Activated CD8-positive, alpha-beta memory T cell treated with anti-CD3 and anti-CD28 coated beads, Interleukin-2, amount 50 U/mL, for 48 hours (primary cell): ENCODE results near the gene MXD4.
"Not testable (repeated sequence)": the region's sequence is repeated elsewhere in the genome, so short reads cannot be mapped to it uniquely, and the experiment has no call there.

ENCODE experiments used
- DNase-seq: peaks from one replicate; pipeline ENCODE4 v3.0.0-alpha.2; 2020

MXD4 gene

DNA sequence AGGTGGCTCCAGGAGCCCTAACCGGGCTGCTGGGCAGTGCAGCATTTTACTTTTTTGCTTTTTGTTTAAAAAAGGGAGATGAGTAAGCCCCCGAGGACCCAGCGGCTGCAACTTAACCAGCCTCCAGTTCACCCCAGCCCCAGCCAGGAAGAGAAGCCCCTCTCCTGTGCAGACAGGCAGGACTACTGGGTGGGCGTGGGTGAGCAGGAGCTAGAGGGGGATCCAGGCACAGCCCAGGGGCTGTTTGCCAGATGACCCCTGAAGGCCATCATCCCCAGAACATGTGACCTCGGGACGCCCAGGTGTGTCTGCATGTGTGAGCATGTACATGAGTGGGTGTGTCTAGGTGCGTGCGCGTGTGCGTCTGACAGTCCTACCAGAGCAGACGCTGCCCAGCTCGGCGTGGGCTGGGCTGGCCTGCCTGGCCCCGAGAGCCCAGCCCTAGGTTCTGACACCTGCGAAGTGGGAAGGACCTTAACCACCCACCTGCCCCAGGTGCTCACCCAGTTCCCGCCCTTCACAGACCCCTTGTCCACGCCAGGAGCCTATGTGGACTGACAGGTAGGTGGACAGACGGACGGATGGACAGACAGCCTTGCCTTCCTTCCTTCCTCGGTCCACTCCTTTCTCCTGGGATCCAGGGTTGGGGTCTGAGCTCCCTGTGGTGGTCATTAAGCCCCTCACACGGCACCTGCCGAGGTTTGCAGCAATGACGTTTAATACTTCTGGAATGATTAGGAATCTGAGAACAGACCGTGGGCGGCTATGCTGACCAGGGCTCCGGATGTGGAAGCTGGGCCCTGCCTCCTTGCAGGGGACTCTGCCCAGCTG is 12.2 kb downstream of the MXD4 start:
- DNase-seq: peak; percentile 45

DNA sequence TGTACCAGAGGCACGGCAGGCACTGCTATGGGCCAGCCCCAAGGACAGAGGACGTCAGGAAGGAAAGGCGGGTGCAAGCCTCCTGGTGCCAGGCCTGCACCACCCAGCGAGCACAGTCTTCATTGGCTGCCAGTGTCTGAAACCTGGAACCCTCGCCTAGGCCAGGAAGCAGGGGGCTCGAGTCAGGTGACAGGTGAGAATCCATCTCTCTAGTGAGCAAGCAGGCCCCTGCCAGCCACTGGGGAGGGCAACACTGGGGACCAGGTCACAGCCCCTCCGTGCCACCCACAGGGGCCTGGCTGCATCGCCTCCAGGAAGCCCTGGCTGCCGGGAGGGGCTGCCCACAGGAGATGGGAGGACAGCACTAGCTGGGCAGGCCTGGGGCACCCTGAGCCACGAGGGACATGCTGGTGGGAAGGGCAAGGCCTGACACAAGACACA is 13.1 kb downstream of the MXD4 start:
- peak; percentile 41 for DNase-seq

DNA sequence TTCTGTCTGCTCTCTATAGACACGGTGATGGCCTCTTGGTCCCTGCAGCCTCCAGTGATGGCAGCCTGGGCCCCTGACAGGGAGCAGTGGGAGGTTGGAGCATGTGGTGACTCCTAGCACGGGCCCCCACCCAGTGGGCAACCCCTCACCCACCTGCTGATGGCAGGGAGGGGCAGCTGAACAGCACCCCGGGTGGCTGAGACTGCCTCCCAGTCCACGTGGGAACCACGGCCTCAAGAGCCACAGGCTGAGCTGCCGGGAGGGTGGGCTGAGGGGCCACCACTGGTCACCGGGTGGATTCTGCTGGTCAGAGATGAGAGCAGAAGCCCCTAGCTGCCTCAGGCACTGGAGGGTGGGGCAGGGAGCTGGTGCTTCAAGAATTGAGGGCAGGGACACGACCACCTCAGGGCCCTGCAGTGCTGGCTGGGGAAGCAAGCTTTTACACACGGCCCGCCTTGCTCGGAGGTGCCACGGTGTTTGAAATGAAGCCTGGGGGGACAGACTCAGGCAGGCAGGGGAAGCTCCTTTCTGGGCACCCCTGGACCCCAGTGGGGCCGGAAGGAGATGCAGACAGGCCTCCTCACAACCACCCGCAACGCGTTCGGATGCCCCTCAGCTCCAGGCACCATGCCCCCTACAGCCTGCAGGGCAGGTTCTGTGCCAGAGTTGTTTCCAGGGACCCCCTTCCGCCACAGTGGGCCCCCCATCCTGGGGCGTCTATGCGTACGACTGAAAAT is 13.7 kb downstream of the MXD4 start:
- DNase-seq: peak; percentile 45

DNA sequence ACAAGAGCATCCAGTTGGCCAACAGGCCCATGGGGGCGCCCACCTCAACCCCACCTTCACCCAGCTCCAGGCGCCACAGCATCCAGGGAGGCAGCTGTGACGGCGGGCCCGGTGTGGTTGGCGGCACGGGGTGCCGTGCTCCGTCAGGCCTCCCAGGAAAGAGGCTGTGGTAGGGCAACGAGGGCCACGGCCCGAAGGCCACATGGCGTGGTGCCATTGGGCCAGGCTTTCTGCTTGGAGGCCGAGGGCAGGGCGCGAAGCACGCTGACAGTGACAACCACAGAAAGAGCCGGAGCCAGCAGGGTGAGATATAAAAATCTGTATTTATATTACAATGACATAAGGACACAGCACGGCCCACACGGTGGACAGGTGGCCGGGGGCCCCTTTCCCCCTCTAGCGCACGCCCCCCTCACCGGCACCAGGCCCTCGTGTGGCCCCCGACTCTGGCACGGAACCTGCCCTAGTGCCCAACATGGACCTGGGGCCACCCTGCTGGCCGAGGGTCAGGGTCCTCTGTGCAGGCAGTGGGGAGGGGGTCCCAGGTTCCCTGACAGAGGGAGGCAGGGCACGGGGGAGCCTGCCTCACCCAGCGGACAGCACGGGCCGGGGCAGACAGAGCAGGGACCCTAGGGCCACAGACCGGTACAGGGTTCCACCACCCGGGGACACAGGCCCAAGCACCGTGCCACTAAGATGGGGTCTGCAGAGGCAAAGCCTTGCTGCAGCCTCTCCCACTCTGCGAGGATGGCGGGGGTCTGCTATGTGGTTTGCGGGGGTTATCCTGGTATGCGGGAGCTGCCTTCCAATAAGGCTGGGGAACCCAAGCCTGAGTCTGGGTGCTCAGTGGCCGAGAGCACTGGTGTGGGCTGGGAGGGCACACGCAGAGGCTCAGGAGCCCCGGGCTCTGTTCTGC is 14.5 kb downstream of the MXD4 start:
- peak; percentile 44 for DNase-seq

DNA sequence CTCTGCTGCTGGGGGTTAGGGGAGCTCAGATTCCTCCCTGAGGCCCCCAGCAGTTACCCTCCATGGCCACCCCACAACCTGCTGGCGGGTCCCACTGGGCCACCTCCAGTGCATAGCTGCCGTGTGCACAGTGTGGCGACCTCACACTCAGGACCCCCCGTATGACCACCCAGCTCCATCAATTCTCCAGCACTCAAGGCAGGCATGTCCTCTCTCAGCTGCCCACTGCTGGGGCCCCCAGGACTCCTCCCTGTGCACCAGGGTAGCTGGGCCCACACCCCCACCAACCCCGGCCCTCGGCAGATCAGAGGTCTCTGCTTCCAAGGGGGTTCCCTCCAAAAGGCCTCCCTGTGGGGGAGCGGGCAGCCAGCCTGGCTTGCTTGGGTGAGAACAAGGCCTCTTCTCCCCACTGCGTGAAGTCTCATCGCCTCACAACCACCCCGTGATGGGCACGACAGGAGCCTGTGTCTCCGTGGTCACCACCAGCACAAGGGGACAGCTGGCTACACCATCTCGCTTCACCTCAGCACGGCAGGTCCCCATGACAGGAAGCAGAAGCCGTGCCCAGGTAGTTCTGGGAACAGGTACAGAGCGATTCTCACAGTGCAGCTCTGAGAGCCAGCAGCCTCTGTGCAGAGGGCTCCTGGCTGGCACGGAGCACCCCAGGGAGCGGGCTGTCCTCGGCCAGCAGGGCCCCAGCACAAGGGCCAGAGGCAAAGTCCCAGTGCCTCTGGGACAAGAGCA is 15.4 kb downstream of the MXD4 start:
- peak; percentile 47 for DNase-seq

DNA sequence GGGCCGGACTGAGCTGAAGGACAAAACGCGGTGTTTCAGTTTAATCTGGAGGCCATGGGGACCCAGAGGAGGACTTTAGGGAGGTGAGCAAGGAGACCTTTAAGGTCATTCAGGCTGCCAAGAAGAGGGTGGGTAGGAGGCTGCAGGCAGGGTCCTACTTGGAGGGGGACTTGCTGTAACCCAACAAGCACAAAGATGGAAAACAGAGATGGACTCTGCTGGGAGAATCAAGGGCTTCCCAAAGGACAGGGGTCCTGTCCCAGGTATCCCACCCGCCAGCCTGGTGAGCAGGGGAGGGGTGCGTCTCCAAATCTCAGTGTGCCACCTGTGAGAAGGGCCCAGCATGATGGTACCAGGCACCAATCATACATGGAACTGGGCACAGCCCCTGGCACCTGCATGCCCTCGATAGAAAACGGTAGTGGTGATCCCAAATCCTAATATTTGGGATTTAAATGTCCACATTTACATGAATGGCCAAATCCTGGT is 16.1 kb downstream of the MXD4 start:
- peak; percentile 36 for DNase-seq

DNA sequence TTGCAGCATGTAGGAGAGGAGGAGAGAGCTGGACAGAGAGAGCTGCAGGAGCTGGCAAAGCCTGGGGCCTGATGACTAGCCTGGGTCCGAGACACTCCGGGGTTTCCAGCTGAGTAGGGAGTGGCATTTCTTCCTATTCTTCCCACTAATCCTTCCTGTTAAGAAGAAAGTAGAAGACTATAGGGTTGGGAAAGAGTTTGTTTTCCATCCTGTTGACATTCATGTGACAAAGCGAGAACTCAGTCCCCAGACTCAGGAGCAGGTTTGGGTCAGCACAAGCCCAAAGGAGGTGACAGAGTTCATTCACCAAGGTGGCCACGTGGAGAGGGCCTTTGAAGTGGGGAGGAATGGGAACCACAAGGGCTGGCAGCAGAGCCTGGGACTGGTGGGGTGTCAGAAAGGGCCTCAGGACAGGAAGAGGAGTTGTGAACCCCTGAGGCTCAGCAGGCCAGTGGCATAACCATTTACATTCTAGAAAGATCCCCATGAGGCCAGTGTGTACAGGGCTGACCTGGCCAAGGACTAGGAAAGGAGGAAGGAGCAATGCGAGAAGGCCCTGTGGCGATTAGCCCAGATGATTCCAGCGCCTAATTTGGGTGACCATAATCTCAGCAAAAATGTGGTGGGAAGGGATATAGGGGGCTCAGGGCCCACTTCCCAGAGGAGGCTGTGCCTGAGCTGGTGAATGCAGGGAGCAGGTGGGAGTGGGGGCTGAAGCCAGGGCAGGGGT is 16.7 kb downstream of the MXD4 start:
- DNase-seq: no peak

DNA sequence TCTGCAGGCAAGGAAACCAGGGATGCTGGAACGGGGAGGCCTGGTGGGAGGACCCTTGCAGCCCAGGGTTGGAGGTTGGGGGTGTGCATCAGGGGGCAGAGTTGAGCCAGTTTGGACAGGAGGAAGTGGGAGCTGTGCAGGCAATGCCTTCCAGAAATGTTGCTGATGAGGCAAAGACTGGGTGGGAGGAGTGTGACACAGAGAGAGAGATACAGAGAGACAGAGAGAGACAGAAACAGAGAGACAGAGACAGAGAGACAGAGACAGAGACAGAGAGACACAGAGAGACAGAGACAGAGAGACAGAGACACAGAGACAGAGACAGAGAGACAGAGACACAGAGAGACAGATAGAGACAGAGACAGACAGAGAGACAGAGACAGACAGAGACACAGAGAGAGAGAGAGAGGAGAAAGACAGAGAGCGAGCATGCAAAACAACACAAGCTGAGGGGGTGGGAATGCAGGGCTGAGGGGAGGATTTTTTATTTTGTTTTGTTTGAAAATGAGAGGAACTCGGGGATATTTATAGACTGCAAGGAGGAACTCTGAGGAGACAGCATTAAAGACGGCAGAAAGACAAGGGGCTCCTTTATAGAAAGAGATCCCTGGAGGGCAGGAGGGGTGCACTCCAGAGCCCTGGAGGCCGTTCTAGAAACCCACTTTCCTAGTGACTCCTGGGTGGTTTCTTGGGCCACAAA is 18.1 kb downstream of the MXD4 start:
- DNase-seq: peak; percentile 53

DNA sequence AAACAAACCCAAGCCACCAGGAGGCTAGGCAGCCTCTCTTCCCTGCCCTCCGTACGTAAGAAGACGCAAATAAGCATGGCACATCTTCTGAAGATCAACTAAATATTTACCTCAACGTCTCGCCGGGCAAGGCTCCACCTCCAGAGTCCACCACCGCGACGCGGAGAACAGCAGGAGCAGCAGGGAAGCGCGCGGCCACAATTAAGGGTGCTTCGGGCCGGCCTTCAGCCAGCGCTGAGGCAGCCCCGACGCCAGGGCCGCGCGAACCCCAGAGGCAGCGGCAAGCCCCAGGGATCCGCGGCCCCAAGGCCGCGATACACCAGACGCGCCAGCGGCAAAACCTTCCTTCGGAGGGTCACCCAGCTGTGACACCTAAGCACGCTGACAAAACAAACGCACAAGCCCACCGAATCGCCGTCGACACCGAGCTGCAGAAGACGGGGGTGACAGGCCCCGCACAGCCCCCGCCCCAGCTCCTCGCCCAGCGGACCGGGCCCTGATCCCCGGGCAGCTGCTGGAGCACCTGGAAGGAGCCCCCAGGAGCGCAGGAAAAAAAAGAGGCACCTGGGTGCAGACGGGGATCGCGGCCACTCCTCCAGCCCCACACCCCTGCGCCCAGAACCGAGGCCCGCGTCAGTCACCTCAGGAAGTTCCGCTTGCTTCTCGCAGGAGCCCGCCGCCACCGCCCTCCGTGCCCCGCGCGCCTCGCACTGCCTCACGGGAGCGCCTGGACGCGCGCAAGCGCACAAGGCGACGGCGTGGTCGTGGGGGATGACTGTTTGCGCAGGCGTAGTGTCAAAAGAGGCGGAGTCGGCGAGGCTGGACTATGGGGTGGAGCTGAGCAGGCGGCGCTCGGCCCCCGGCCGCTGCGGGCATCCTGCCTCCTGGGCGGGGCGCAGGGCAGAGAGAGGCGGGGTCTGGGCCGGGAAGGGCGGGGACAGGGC is 20.2 kb downstream of the MXD4 start, which contains the start of the genes HAUS3 and POLN:
Gene HAUS3 (minus strand): TSS at position 712 of the 944 bp plus-strand sequence. CDS start 1,175 bp downstream, outside the sequence.
Gene POLN (minus strand): TSS at position 712 of the 944 bp plus-strand sequence. CDS start 12,890 bp downstream, outside the sequence.
- DNase-seq: peak; percentile 99

DNA sequence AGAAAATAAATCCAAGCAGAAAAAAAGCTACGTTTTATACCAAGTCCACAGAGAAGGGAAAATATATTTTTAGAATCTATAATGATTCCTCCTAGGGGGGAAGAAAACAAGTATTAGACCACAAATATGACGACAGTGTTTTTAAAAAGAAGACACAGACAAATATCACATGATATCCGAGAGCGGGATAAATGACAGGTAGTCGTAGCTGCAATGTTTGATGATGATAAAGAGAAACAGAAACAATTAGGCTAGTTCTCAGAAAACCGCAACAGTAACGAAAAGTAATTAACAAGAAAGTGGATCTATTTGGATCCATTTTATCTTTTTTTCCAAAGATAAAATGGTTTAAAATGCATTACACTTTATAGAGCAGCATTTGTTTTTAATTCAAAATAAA is 20.9 kb downstream of the MXD4 start:
- DNase-seq: no peak

DNA sequence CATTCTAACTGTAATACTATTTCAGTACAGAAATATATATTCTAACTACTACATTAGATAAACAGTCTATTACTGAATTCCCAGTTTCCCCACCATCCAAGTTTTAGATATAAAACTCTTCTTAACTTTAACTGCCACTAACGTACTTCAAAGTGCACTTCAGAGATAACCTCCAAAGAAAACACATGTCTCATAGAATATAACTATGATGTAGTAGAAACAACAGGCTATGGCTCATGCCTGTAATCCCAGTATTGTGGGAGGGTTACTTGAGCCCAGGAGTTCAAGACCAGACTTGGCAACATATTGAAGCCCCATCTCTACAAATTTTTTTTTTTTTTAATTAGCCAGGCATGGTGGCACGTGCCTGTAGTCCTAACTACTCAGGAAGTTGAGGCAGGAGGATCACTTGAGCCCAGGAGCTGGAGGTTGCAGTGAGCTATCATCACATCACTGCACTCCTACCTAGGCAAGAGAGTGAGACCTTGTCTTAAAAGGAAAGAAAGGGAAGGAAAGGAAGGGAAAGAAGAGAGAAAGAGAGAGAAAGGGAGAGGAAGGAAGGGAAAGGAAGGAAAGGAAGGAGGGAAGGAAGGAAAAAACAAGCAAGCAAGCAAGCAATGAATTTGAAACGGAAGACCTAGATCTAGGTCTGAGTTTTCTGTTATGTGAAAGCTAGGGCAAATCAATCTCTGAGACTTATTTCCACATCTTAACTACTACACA is 24.8 kb downstream of the MXD4 start:
- no peak for DNase-seq

DNA sequence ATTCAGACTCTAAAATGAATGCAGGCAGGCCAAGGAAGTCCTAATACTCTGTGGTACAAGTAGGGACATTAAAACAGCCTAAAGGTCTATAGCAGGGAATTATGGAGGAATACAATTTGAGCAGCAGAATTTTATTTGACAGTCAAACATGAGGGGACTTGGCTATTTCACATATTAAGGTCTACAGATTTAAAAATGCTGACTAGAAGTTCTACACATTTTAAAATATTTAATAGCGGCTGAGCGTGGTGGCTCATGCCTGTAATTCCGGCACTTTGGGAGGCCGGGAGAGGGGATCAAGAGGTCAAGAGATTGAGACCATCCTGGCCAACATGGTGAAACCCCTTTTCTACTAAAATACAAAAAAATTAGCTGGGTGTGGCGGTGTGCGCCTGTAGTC is 30.8 kb downstream of the MXD4 start:
- no peak for DNase-seq

DNA sequence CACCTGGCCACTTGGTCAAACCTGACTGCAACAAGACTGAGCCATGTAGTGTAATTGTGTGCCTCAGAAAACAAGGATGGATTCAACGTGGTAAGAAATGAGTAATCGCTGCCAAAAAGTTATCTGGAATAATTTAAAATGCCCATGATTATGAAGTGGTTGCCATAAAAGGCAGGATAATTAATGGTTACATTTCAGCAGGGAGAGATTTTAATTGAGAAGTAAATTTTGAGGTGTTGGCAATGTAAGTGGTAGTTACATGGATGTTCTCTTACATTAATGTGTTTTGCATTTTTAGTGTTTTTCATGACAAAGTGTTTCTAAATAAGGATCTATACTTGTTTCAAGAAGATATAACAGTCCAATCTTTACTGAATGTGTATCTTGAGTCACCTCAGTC is 35.6 kb downstream of the MXD4 start:
- no peak for DNase-seq

DNA sequence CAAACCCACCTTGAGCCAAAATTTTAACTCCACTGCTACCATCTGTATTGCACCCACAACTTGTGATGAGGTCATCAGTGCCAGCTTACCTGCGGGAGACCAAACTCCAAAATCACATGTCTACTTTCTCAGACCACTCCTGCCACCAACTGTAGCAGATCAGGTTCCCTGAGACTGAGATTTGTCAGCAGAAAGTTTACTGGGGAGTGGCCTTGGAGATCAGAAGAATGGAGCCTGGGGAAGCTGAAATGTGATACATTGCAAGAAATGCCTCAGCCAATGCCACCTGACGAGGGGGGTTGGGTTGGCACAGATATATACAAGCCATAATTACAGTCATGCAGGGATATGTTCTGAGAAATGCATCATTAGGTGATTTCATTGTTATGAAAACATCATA is 39.1 kb downstream of the MXD4 start:
- DNase-seq: no peak

DNA sequence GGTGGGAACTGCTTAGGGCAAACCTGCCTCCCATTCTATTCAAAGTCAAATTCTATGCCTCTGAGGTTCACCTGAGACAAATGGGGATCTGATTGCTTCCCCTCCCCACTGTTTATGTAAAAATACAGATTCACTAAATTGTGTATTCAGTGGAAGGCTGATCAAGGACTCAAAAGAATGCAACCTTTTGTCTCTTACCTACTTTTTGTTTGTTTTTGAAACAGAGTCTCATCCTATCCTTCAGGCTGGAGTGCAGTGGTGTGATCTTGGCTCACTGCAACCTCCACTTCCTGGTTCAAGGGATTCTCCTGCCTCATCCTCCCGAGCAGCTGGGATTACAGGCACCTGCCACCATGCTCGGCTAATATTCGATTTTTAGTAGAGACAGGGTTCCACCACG is 40.5 kb downstream of the MXD4 start:
- not testable (repeated sequence) for DNase-seq

DNA sequence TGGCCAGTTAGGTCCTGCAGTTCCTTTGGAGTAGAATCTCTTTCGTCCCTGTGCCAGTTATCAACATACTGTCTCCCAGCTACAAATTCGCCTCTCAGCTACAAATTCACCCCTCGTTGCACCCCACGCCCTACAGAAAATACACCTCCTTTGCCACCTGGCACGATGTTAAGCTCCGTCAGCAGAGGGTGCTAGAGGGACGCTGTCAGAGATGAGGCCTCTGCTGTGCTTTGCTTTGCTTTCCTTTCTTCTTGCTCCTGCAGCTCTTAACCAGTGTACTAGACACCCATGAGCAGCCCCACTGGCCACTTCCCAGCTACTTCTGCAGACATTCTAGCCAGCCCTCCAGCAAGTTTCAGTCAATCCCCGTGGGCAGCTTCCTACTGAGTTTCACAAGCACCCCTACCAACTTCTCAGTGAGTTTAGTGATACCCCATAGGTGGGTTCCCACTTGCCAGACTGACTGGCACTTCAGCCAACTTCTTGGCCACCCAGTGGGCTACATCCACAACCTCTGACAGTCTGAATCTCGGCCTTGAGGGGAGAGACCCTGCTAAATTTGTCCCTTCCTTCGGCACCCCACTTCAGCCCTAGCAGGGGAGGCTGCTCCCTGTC is 41.8 kb downstream of the MXD4 start:
- DNase-seq: peak; percentile 88

DNA sequence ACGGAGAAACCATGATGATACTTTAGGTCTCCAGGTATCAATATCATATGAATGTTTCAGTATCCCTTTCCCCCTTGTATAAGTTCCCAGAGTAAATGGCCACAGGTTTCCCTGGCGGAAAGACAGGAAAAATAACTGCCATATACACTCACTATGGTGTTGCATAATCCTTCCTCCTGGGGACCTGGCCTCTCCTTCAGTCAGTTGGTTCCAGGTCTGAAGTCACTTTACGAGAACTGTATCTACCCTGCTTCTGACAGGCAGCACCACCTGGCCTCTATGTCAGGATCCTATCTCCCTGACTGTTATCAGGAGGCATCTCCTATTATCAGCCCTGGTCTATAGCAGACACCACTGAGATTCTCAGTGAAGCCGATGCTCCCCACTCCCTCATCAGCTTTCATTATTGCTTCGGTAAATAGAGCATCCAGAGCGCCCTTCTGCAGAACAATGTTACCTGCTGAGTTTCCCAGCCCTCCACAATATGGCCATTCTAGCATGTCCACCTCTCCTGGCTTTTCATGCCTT is 42.6 kb downstream of the MXD4 start:
- no peak for DNase-seq

DNA sequence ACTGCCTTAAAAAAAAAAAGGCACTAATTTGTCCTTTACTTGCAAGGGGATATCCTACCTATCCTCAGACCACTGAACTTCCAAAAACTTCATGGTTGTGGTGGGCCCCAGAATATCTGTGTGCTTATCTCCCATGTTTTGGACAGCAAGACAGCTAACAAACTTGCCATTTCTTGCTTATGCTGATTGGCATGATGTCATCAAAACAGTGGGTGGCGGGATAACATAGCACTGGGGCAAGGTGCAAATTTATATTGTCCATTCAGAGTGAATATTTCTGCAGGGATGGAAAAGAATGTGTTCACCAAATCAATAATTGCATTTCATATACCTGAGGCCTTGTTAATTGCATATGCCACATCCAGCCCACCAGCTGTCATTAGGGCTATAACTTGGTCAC is 43.5 kb downstream of the MXD4 start:
- DNase-seq: no peak
